GM12801 (cell line): Measurements from ENCODE around the gene SERPINE1.

Experiments
- CTCF ChIP-seq: IDR thresholded peaks from one replicate; pipeline ENCODE4 v1.5.1; 2011; ENCODE audit warnings: control low read depth; ENCODE audit not compliant: insufficient read length; ENCODE audit errors: extremely low read depth

Gene SERPINE1

GRCh38 chr7:101126651-101127459 is at the start of gene SERPINE1:
SERPINE1 (plus strand) TSS chr7:101127104; CDS start chr7:101128394, 1,290 bp downstream.
- no peak for TF ChIP-seq CTCF

DNA sequence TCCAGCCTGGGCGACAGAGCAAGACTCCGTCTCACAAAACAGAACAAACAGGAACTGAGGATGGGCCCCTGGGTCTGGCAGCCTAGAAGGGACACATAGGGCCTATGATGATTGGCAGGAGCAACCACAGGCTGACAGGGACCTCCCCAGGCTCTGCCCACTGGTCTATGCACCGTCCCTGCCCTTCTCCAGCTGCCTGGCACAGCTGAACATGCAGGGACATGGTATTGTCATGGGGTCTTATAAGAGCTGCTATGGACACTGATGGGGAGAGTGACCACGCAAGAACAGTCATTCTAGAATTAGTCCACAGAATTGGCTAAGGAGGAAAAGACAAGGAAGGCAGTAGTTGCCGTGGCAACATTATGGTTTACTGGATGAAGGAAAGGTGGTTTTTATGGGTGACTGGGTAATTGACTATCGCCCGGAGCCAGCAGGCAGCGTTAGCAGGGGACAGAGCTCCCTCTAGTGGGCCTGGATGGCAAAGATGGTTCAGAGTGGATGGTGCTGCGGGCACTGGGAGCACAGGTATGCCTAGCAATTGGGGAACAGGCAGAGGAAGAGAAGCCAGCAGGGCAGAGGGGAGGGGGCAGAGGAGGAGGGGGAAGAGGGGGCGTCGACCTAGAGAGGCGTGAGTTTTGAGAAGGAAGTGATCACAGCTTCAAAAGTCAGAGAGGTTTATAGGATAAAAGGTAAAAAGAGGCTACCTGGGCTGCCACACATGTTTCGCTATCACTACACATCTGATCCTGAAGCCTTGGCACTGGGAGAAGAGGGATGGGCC is 49.4 kb upstream of the SERPINE1 start:
- no peak for TF ChIP-seq CTCF

DNA sequence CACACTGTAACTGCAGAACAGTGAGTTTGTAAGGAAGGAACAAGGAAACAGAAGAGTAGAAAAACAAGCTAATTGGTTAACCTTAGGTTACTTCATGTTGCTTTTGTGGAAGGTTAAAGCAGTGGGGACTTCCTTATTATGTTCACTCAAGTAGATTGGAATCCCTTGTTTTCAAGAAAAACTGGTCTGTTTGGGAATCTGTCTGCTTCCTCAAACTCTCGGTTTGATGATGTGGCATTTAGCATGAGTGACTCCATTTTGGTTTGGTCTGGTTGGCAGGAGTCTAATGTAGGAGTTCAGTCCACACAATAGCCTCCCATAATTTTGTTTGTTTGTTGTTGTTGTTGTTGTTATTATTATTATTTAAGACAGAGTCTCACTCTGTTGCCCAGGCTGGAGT is 45.5 kb upstream of the SERPINE1 start:
- no peak for TF ChIP-seq CTCF

GRCh38 chr7:101084865-101085161 is 42.1 kb upstream of the SERPINE1 start:
- no peak for TF ChIP-seq CTCF

GRCh38 chr7:101085162-101085964 is 41.5 kb upstream of the SERPINE1 start, which contains the start of gene TRIM56:
TRIM56 (plus strand) TSS chr7:101085481; CDS start chr7:101087313, 1,832 bp downstream.
- TF ChIP-seq CTCF = no peak

DNA sequence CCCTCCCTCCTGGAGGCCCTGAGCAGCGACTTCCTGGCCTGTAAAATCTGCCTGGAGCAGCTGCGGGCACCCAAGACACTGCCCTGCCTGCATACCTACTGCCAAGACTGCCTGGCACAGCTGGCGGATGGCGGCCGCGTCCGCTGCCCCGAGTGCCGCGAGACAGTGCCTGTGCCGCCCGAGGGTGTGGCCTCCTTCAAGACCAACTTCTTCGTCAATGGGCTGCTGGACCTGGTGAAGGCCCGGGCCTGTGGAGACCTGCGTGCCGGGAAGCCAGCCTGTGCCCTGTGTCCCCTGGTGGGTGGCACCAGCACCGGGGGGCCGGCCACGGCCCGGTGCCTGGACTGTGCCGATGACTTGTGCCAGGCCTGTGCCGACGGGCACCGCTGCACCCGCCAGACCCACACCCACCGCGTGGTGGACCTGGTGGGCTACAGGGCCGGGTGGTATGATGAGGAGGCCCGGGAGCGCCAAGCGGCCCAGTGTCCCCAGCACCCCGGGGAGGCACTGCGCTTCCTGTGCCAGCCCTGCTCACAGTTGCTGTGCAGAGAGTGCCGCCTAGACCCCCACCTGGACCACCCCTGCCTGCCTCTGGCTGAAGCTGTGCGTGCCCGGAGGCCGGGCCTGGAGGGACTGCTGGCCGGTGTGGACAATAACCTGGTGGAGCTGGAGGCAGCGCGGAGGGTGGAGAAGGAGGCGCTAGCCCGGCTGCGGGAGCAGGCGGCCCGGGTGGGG is 39.4 kb upstream of the SERPINE1 start:
- no peak for TF ChIP-seq CTCF
